Activated CD4-positive, alpha-beta memory T cell treated with anti-CD3 and anti-CD28 coated beads for 36 hours (primary cell): ENCODE measurements around the gene RAB3D. TPM values are rescaled to one million over a fixed set of nuclear protein-coding genes. Genes with fewer than 3 reads are reported as not detected.

ENCODE experiments used
- CTCF ChIA-PET: fragments of 350-600 bp; sonication (Branson Sonifier 250); formaldehyde crosslinking; loops from one replicate; lab custom pipeline; 2021; ENCODE audit warnings: antibody characterized with exemption, inconsistent platforms; lab: Charles Lee
- POLR2A ChIA-PET: fragments of 350-600 bp; sonication (Branson Sonifier 250); formaldehyde crosslinking; loops from one replicate; lab custom pipeline; 2021; ENCODE audit warnings: antibody characterized with exemption; lab: Charles Lee
- DNase-seq: peaks from one replicate; pipeline ENCODE4 v3.0.0-alpha.2; 2020
- H3K27ac Mint-ChIP-seq: one replicate; pipeline ENCODE4 v1.8.0; 2021; ENCODE audit warnings: mixed read lengths
- H3K27me3 Mint-ChIP-seq: one replicate; pipeline ENCODE4 v1.8.0; 2021; ENCODE audit warnings: mixed read lengths
- H3K36me3 Mint-ChIP-seq: one replicate; pipeline ENCODE4 v1.8.0; 2021; ENCODE audit warnings: mixed read lengths
- H3K4me1 Mint-ChIP-seq: one replicate; pipeline ENCODE4 v1.8.0; 2021; ENCODE audit warnings: low read depth, mixed read lengths
- H3K4me3 Mint-ChIP-seq: one replicate; pipeline ENCODE4 v1.8.0; 2021; ENCODE audit warnings: mild to moderate bottlenecking, mixed read lengths
- H3K9me3 Mint-ChIP-seq: one replicate; pipeline ENCODE4 v1.8.0; 2021; ENCODE audit warnings: mixed read lengths
- intact Hi-C: fragments of 100-400 bp; cut with micrococcal nuclease; formaldehyde crosslinking; loops from one replicate; pipeline ENCODE4 v1.15.1; 2023
- total RNA-seq, 2 experiments: library from RNA; stranded (reverse); gene quantifications; one replicate each; pipeline ENCODE4 v1.2.3, GENCODE V29; 2021

Gene RAB3D
- total RNA-seq, 2 experiments from 2014 or later: 12.5 to 14.4 TPM

DNA sequence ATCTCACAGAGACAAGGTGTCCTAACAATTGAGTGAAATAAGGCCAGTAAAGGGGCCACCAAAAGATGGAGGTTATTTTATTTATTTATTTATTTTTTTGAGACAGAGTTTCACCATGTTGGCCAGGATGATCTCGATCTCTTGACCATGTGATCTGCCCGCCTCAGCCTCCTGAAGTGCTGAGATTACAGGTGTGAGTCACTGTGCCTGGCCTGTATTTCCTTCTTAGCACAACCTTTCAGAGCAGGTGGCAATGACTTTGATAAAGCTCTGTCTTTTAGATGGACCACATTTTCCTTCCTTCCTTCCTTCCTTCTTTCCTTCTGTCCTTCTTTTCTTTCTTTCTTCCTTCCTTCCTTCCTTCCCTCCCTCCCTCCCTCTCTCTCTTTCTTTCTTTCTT, 66.2 kb downstream of the RAB3D start:
- H3K27ac Mint-ChIP-seq: no peak overlapping the region
- H3K9me3 Mint-ChIP-seq: no peaks in the 10 kb centered on the region
- no peaks in the 10 kb centered on the region for H3K4me1 Mint-ChIP-seq
- intact Hi-C loops: no loop called here
- ChIA-PET CTCF (interaction anchor here (0.6 kb wide), 1 partner anchor 28 kb away, joined by 5 read pairs; no protein-coding TSS in a partner anchor), POLR2A (no interaction called here)
- no peak for DNase-seq
- H3K36me3 Mint-ChIP-seq: peaks cover 1% of the 10 kb centered on the region
- H3K4me3 Mint-ChIP-seq: no peak overlapping the region
- peaks cover 33% of the 10 kb centered on the region for H3K27me3 Mint-ChIP-seq

Other genes starting within 250 kb of the RAB3D start
- gene SPC24, start 183.9 kb downstream of the RAB3D start, total RNA-seq: 10 to 100 TPM; 64.1 to 70.3 TPM
- gene KANK2, start 142.1 kb downstream of the RAB3D start, total RNA-seq: 1 to 10 TPM; 2.0 to 2.5 TPM
- not detected for gene ANGPTL8, start 100.0 kb downstream of the RAB3D start, total RNA-seq
- gene DOCK6, start 77.1 kb downstream of the RAB3D start, total RNA-seq: 1 to 10 TPM; 5.8 to 5.9 TPM
- not detected for gene TSPAN16, start 43.5 kb downstream of the RAB3D start, total RNA-seq
- gene TMEM205, start 6.6 kb upstream of the RAB3D start, total RNA-seq: 10 to 100 TPM; 31.1 to 33.2 TPM
- 10 to 100 TPM; 16.0 to 18.0 TPM for gene CCDC159, start 6.9 kb upstream of the RAB3D start, total RNA-seq
- gene PLPPR2, start 15.8 kb upstream of the RAB3D start, total RNA-seq: 1 to 10 TPM; 3.6 to 4.7 TPM
- gene SWSAP1, start 35.0 kb upstream of the RAB3D start, total RNA-seq: 1 to 10 TPM; 1.5 to 1.7 TPM
- 1 to 10 TPM; 8.6 to 9.0 TPM for gene EPOR, start 44.7 kb upstream of the RAB3D start, total RNA-seq
- not detected for gene RGL3, start 79.7 kb upstream of the RAB3D start, total RNA-seq
- gene ODAD3, start 95.5 kb upstream of the RAB3D start, total RNA-seq: under 1 TPM; 0.15 to 0.26 TPM
- 100 to 1,000 TPM; 260 to 264 TPM for gene PRKCSH, start 96.0 kb upstream of the RAB3D start, total RNA-seq
- gene ELAVL3, start 141.4 kb upstream of the RAB3D start, total RNA-seq: not detected
- gene ZNF653, start 166.2 kb upstream of the RAB3D start, total RNA-seq: 10 to 100 TPM in 1 of 2 experiments, 1 to 10 TPM in 1; 8.4 to 10.3 TPM
- 10 to 100 TPM; 34.9 to 36.6 TPM for gene ECSIT, start 189.5 kb upstream of the RAB3D start, total RNA-seq
- not detected for gene CNN1, start 199.2 kb upstream of the RAB3D start, total RNA-seq
- 10 to 100 TPM; 48.5 to 49.1 TPM for gene ELOF1, start 219.6 kb upstream of the RAB3D start, total RNA-seq
- 10 to 100 TPM; 10.2 to 12.3 TPM for gene ACP5, start 238.0 kb upstream of the RAB3D start, total RNA-seq